ENCODE data around the gene DVL1. TPM values are rescaled to one million over a fixed set of nuclear protein-coding genes. Genes with fewer than 3 reads are reported as not detected.

The DVL1 gene
- polyA plus RNA-seq, 1 donor from 2014 or later = 100 TPM

DNA sequence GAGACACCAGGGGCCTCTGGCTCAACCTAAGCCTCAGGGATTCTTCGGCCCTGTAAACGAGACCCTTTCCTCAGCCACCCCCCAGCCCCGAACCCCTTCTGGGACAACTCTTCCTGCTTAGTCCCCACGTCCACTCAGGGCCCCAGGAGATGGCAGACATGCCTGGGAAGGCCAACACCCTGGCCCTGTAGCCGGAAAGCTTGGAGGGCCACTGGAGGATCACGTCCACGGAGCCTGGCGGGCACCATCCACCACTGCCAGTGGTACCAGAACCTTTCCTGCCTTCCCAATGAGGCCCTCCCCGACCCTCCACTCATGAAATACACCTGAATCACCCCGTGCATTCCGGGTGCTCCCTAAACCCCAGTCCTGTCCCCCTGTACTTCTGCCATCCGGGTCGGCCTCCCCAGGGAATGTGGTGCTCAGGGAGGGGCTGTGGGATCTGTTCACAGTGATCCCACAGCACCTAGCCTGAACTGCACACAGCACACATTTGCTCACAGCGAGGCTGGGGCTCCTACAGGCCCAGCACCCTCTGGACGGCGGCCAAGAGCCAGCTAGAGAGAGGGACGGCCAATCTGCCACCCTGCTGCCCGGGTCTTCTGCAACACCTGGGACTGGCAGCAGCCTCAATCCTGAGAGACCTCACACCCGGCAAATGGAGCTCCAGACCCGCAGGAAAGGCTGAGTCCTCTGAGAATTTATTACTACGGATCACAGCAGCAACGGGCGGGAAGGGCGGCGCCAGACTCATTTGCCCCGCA, 24.0 kb upstream of the DVL1 start:
- Histone ChIP-seq H4K20me1 (ENCODE audit: insufficient read depth) (no peaks in the 10 kb centered on the region), H3K9ac (ENCODE audit: low read length) (no peak overlapping the region), H3K9me3 (ENCODE audit: low read length) (no peaks in the 10 kb centered on the region), H3K27ac (ENCODE audit: low read length) (no peak overlapping the region), H3K27me3 (ENCODE audit: insufficient read depth, low read depth, low read length) (no peaks in the 10 kb centered on the region), H3K79me2 (replicated peaks; ENCODE audit: insufficient read depth, low read length) (no peaks in the 10 kb centered on the region), H3K4me3 (ENCODE audit: low read length) (peak overlapping the region; percentile 98), H3F3A (ENCODE audit: insufficient read depth, low read length, poor library complexity, severe bottlenecking) (no peaks in the 10 kb centered on the region), H3K36me3 (ENCODE audit: insufficient read depth, low read length) (no peaks in the 10 kb centered on the region), H3K9me2 (ENCODE audit: insufficient read depth, low read length) (no peaks in the 10 kb centered on the region), H3K4me2 (ENCODE audit: low read length) (no peak overlapping the region), H2AFZ (ENCODE audit: low read depth, low read length) (no peak overlapping the region)
- no peak for TF ChIP-seq EP300 (conservative IDR thresholded peaks at IDR 0.05; ENCODE audit: poor library complexity, severe bottlenecking)
- no peak for TF ChIP-seq CTCF (IDR thresholded peaks at IDR 0.05; ENCODE audit: poor library complexity, severe bottlenecking)
- TF ChIP-seq POLR2AphosphoS5 (IDR thresholded peaks at IDR 0.05) = no peak
- no peak for TF ChIP-seq TAF1 (IDR thresholded peaks at IDR 0.05; ENCODE audit: low read depth)
- no peak for TF ChIP-seq SMC3 (conservative IDR thresholded peaks at IDR 0.05; ENCODE audit: poor library complexity)
- no peak for TF ChIP-seq EZH2 (IDR thresholded peaks at IDR 0.05; ENCODE audit: borderline replicate concordance, insufficient read depth, low read length, poor library complexity, severe bottlenecking)
- no peak for TF ChIP-seq RAD21 (conservative IDR thresholded peaks at IDR 0.05)
- TF ChIP-seq, protein P1, sequence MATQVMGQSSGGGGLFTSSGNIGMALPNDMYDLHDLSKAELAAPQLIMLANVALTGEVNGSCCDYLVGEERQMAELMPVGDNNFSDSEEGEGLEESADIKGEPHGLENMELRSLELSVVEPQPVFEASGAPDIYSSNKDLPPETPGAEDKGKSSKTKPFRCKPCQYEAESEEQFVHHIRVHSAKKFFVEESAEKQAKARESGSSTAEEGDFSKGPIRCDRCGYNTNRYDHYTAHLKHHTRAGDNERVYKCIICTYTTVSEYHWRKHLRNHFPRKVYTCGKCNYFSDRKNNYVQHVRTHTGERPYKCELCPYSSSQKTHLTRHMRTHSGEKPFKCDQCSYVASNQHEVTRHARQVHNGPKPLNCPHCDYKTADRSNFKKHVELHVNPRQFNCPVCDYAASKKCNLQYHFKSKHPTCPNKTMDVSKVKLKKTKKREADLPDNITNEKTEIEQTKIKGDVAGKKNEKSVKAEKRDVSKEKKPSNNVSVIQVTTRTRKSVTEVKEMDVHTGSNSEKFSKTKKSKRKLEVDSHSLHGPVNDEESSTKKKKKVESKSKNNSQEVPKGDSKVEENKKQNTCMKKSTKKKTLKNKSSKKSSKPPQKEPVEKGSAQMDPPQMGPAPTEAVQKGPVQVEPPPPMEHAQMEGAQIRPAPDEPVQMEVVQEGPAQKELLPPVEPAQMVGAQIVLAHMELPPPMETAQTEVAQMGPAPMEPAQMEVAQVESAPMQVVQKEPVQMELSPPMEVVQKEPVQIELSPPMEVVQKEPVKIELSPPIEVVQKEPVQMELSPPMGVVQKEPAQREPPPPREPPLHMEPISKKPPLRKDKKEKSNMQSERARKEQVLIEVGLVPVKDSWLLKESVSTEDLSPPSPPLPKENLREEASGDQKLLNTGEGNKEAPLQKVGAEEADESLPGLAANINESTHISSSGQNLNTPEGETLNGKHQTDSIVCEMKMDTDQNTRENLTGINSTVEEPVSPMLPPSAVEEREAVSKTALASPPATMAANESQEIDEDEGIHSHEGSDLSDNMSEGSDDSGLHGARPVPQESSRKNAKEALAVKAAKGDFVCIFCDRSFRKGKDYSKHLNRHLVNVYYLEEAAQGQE (IDR thresholded peaks at IDR 0.05; ENCODE audit: borderline replicate concordance) = no peak
- TF ChIP-seq MXI1 (conservative IDR thresholded peaks at IDR 0.05; ENCODE audit: poor library complexity, severe bottlenecking) = no peak

GRCh38 chr1:1371746-1372711, 22.8 kb upstream of the DVL1 start:
- no peak for TF ChIP-seq TAF1 (IDR thresholded peaks at IDR 0.05; ENCODE audit: low read depth)
- peak; percentile 59 for TF ChIP-seq RAD21 (conservative IDR thresholded peaks at IDR 0.05)
- TF ChIP-seq MXI1 (conservative IDR thresholded peaks at IDR 0.05; ENCODE audit: poor library complexity, severe bottlenecking) = no peak
- TF ChIP-seq CTCF (IDR thresholded peaks at IDR 0.05; ENCODE audit: poor library complexity, severe bottlenecking) = peak; percentile 79
- TF ChIP-seq, protein P1 (IDR thresholded peaks at IDR 0.05; ENCODE audit: borderline replicate concordance) = no peak
- TF ChIP-seq SMC3 (conservative IDR thresholded peaks at IDR 0.05; ENCODE audit: poor library complexity) = peak; percentile 73
- no peak for TF ChIP-seq EP300 (conservative IDR thresholded peaks at IDR 0.05; ENCODE audit: poor library complexity, severe bottlenecking)
- no peak for TF ChIP-seq EZH2 (IDR thresholded peaks at IDR 0.05; ENCODE audit: borderline replicate concordance, insufficient read depth, low read length, poor library complexity, severe bottlenecking)
- no peak for TF ChIP-seq POLR2AphosphoS5 (IDR thresholded peaks at IDR 0.05)
- Histone ChIP-seq H3K4me3 (ENCODE audit: low read length) (no peak overlapping the region), H3K4me2 (ENCODE audit: low read length) (no peak overlapping the region), H3K9me3 (ENCODE audit: low read length) (no peaks in the 10 kb centered on the region), H3K9ac (ENCODE audit: low read length) (no peak overlapping the region), H3K27me3 (ENCODE audit: insufficient read depth, low read depth, low read length) (no peaks in the 10 kb centered on the region), H3K9me2 (ENCODE audit: insufficient read depth, low read length) (no peaks in the 10 kb centered on the region), H3K36me3 (ENCODE audit: insufficient read depth, low read length) (no peaks in the 10 kb centered on the region), H3K27ac (ENCODE audit: low read length) (no peak overlapping the region), H3K79me2 (replicated peaks; ENCODE audit: insufficient read depth, low read length) (no peaks in the 10 kb centered on the region), H4K20me1 (ENCODE audit: insufficient read depth) (no peaks in the 10 kb centered on the region), H2AFZ (ENCODE audit: low read depth, low read length) (no peak overlapping the region), H3F3A (ENCODE audit: insufficient read depth, low read length, poor library complexity, severe bottlenecking) (no peaks in the 10 kb centered on the region)
